ENCODE measurements around the gene CD47. TPM values are rescaled to one million over a fixed set of nuclear protein-coding genes. Genes with fewer than 3 reads are reported as not detected.

Gene CD47
- total RNA-seq, 2 donors from 2014 or later: 82.6 to 113 TPM

DNA sequence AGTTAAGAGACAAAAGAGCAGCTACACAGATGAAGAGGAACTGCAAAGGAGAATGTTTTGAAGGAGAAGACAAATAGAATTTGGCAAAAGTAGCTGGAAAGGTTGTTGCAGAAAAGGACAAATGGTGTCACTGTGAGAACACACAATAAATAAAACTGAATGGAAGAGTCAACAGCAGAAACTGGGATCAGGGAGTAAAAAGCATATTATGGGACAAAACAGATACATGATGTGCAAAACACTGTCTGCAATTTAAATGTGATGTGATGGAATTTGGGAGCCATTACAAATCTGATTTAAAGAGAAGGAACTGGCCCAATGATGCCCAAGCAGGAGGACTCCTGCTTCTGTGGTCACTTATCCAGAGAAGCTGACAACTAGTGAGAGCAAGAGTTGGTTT lies 46.1 kb downstream of the CD47 start:
- Mint-ChIP-seq H3K9me3 (no peaks in the 10 kb centered on the region), H3K4me3 (no peak overlapping the region), H3K36me3 (peaks cover 19% of the 10 kb centered on the region), H3K27me3 (no peaks in the 10 kb centered on the region), H3K27ac (no peak overlapping the region), H3K4me1 (ENCODE audit: low read depth in 2 of 2) (peaks cover 25 to 35% of the 10 kb centered on the region in 2 donors)
- ATAC-seq (no peak), DNase-seq (ENCODE audit: low spot score) (no peak)

DNA sequence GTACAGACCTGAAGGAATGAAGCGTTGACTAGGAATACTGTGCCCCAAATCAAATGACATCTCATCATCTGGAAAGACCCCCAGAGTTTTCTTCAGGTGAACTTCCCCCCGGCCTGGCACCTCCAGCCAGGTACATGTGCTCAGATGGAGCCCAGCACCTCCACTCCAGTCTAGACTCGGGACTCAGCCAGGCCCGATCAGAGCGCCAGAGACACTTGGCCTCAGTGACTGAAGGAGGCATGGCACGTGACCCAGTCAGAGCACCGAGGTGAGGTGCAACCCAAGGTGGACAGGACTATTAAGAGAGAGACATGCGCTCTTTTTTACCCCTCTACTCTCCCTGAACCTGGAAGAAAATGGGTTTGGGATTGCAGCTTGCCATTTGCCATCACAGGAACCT lies 48.5 kb downstream of the CD47 start:
- H3K4me3 Mint-ChIP-seq: no peak overlapping the region
- no peak for ATAC-seq
- no peak for DNase-seq (ENCODE audit: low spot score)
- H3K9me3 Mint-ChIP-seq: no peaks in the 10 kb centered on the region
- peaks cover 7% of the 10 kb centered on the region for H3K36me3 Mint-ChIP-seq
- H3K4me1 Mint-ChIP-seq (ENCODE audit: low read depth in 2 of 2): peaks cover 20 to 22% of the 10 kb centered on the region in 2 donors
- no peaks in the 10 kb centered on the region for H3K27me3 Mint-ChIP-seq
- H3K27ac Mint-ChIP-seq: peak overlapping the region in 1 of 2 donors; percentile 17

DNA sequence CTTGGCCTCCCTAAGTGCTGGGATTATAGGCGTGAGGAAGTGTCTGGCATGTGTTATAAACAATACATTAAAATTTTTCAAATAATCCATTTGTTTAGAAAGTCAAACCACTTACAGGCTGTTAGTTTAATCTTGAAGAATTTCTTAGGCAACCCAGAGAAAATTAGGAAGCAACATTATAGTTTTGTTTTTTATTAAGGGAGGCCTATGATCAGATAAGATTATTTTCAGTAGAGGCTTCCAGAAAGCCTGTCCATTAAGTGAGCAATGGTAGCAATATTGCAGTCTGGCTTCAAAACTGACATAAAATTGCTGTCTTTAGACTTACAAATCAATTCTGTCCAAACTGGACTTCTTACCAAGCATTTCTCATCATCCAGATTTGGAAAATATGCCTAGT lies 49.6 kb downstream of the CD47 start:
- Mint-ChIP-seq H3K27me3 (no peaks in the 10 kb centered on the region), H3K9me3 (no peaks in the 10 kb centered on the region), H3K4me1 (ENCODE audit: low read depth in 2 of 2) (peaks cover 15 to 25% of the 10 kb centered on the region in 2 donors), H3K36me3 (peaks cover 5% of the 10 kb centered on the region), H3K4me3 (no peak overlapping the region), H3K27ac (no peak overlapping the region)
- no peak for ATAC-seq
- DNase-seq (ENCODE audit: low spot score): no peak

- H3K4me1 Mint-ChIP-seq (ENCODE audit: low read depth in 2 of 2): peaks cover 13 to 15% of the 10 kb centered on the region in 2 donors
- H3K36me3 Mint-ChIP-seq: no peaks in the 10 kb centered on the region
- H3K4me3 Mint-ChIP-seq: no peak overlapping the region
- H3K27ac Mint-ChIP-seq: no peak overlapping the region
- no peaks in the 10 kb centered on the region for H3K9me3 Mint-ChIP-seq
- DNase-seq (ENCODE audit: low spot score) (no peak), ATAC-seq (no peak)
- H3K27me3 Mint-ChIP-seq: no peaks in the 10 kb centered on the region
These were observed 53.1 kb downstream of the CD47 start for GRCh38 chr3:108037770-108038169.

DNA sequence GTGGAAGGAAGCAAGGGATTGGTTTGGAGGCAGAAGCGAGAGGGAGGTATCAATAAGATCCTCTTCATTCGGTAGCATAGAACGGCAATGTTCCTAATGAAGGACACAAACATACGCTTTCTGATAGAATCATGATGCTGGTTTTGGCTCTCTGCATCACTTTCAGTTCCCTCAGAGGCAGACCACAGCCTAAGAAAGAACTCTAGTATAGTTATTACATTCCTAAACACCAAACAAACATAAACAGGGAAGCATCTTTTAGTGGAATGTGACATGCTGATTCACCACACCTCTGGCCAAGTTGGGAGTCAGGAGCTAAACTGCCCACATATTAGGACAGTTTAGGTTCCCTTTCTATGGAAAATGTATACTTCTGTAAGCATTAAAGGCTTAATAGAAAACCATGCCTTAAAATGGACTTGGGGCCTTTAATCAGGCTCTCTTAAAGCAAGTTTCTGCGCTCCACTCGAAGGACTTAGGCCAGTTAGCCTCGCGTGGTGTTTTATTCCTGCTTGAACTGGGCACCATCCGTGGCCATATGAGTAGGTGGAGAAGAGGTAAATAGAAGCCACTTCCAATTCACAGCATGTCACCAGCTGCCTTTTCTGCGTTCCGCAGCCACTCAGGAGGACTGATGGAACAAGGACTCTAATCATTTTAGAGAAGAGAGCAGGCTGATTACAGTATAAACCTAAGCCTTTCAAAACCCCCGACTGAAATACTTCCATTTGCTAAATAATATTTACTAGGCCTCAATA lies 53.7 kb downstream of the CD47 start:
- Mint-ChIP-seq H3K4me1 (ENCODE audit: low read depth in 2 of 2) (peaks cover 13 to 15% of the 10 kb centered on the region in 2 donors), H3K9me3 (no peaks in the 10 kb centered on the region), H3K27me3 (no peaks in the 10 kb centered on the region), H3K27ac (peak overlapping the region in 1 of 2 donors; percentile 73), H3K36me3 (no peaks in the 10 kb centered on the region), H3K4me3 (no peak overlapping the region)
- DNase-seq (ENCODE audit: low spot score): no peak
- no peak for ATAC-seq

GRCh38 chr3:108036401-108036800 lies 54.4 kb downstream of the CD47 start:
- no peaks in the 10 kb centered on the region for H3K9me3 Mint-ChIP-seq
- peaks cover 13 to 15% of the 10 kb centered on the region in 2 donors for H3K4me1 Mint-ChIP-seq (ENCODE audit: low read depth in 2 of 2)
- DNase-seq (ENCODE audit: low spot score) (no peak), ATAC-seq (no peak)
- no peaks in the 10 kb centered on the region for H3K27me3 Mint-ChIP-seq
- peak overlapping the region; percentile 66 to 73 for H3K27ac Mint-ChIP-seq
- H3K4me3 Mint-ChIP-seq: no peak overlapping the region
- no peaks in the 10 kb centered on the region for H3K36me3 Mint-ChIP-seq

- no peaks in the 10 kb centered on the region for H3K9me3 Mint-ChIP-seq
- peak overlapping the region; percentile 66 to 73 for H3K27ac Mint-ChIP-seq
- no peaks in the 10 kb centered on the region for H3K27me3 Mint-ChIP-seq
- DNase-seq (ENCODE audit: low spot score): no peak
- ATAC-seq: no peak
- H3K36me3 Mint-ChIP-seq: no peaks in the 10 kb centered on the region
- no peak overlapping the region for H3K4me3 Mint-ChIP-seq
- H3K4me1 Mint-ChIP-seq (ENCODE audit: low read depth in 2 of 2): peaks cover 13 to 15% of the 10 kb centered on the region in 2 donors
These were observed 55.1 kb downstream of the CD47 start for GRCh38 chr3:108035751-108036150.

DNA sequence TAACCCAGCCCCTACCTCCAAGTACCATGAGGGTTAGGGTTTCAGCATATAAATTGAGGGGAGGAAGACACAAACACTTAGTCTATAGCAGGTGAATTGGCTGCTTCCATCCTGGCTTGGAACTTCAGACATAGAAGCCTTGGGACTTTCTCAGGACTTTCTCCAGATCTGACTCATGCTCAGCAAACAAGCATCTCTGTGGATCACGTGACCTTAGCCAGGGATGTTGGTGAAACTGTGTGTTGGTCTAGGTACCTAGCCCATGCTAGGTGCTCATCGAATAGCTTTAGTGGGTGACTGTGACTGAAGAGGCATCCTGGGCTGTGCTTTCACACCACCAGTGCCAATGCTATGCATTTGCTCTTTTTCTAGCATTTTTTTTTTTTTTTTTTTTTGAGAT lies 58.9 kb downstream of the CD47 start:
- DNase-seq (ENCODE audit: low spot score) (no peak), ATAC-seq (no peak)
- no peak overlapping the region for H3K4me3 Mint-ChIP-seq
- no peaks in the 10 kb centered on the region for H3K9me3 Mint-ChIP-seq
- no peaks in the 10 kb centered on the region for H3K27me3 Mint-ChIP-seq
- no peak overlapping the region for H3K27ac Mint-ChIP-seq
- peaks cover 5% of the 10 kb centered on the region for H3K36me3 Mint-ChIP-seq
- peaks cover 11 to 15% of the 10 kb centered on the region in 2 donors for H3K4me1 Mint-ChIP-seq (ENCODE audit: low read depth in 2 of 2)

- no peaks in the 10 kb centered on the region for H3K9me3 Mint-ChIP-seq
- H3K36me3 Mint-ChIP-seq: peaks cover 5% of the 10 kb centered on the region
- H3K27me3 Mint-ChIP-seq: no peaks in the 10 kb centered on the region
- DNase-seq (ENCODE audit: low spot score): no peak
- H3K27ac Mint-ChIP-seq: no peak overlapping the region
- H3K4me3 Mint-ChIP-seq: no peak overlapping the region
- no peak for ATAC-seq
- peaks cover 6% of the 10 kb centered on the region in 2 donors for H3K4me1 Mint-ChIP-seq (ENCODE audit: low read depth in 2 of 2)
These were observed 59.9 kb downstream of the CD47 start for GRCh38 chr3:108030960-108031359.

DNA sequence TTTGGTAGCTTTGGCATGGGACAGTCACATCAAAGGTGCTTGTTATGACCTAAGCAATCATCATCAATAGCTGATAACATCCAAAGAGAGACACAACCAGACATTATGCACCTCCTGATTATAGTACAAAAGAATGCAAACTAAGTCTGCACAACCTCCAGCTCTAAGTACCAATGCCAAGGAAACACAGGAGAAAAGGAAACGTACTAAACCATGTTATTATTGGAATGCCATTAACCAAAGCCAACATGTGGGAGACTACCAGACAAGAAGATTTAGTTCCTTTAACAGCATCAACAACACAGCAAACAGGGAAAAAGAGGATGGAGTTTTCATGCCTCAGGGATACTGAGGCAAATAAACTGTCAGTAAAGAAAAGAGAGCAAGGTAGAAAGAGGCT lies 61.4 kb downstream of the CD47 start:
- Mint-ChIP-seq H3K9me3 (no peaks in the 10 kb centered on the region), H3K36me3 (peaks cover 5% of the 10 kb centered on the region), H3K27ac (no peak overlapping the region), H3K27me3 (no peaks in the 10 kb centered on the region), H3K4me3 (no peak overlapping the region), H3K4me1 (ENCODE audit: low read depth in 2 of 2) (no peaks in the 10 kb centered on the region)
- ATAC-seq (no peak), DNase-seq (ENCODE audit: low spot score) (no peak)

GRCh38 chr3:108028896-108029295 lies 61.9 kb downstream of the CD47 start:
- Mint-ChIP-seq H3K4me3 (no peak overlapping the region), H3K4me1 (ENCODE audit: low read depth in 2 of 2) (no peaks in the 10 kb centered on the region), H3K27me3 (no peaks in the 10 kb centered on the region), H3K27ac (no peak overlapping the region), H3K9me3 (no peaks in the 10 kb centered on the region), H3K36me3 (peaks cover 5% of the 10 kb centered on the region)
- ATAC-seq (no peak), DNase-seq (ENCODE audit: low spot score) (no peak)

- Mint-ChIP-seq H3K36me3 (peaks cover 5% of the 10 kb centered on the region), H3K27me3 (no peaks in the 10 kb centered on the region), H3K27ac (no peak overlapping the region), H3K4me3 (no peak overlapping the region), H3K4me1 (ENCODE audit: low read depth in 2 of 2) (peaks cover 0 to 5% of the 10 kb centered on the region in 2 donors), H3K9me3 (no peaks in the 10 kb centered on the region)
- DNase-seq (ENCODE audit: low spot score) (no peak), ATAC-seq (no peak)
These were observed 65.7 kb downstream of the CD47 start for GRCh38 chr3:108025177-108025576.

- ATAC-seq (no peak), DNase-seq (ENCODE audit: low spot score) (no peak)
- H3K4me3 Mint-ChIP-seq: no peak overlapping the region
- peaks cover 5% of the 10 kb centered on the region for H3K36me3 Mint-ChIP-seq
- H3K27ac Mint-ChIP-seq: no peak overlapping the region
- peaks cover 0 to 10% of the 10 kb centered on the region in 2 donors for H3K4me1 Mint-ChIP-seq (ENCODE audit: low read depth in 2 of 2)
- H3K27me3 Mint-ChIP-seq: no peaks in the 10 kb centered on the region
- no peaks in the 10 kb centered on the region for H3K9me3 Mint-ChIP-seq
These were observed 66.5 kb downstream of the CD47 start for GRCh38 chr3:108024146-108024850.

Data from natural killer cell treated with Interleukin-12 subunit alpha and Interleukin-12 subunit beta and Interleukin-15 and Interleukin-18, amount 100 ng/mL, for 72 hours (primary cell).